H1 (cell line): ENCODE results near the gene WNT7A. TPM values are rescaled to one million over a fixed set of nuclear protein-coding genes. Genes with fewer than 3 reads are reported as not detected.

Source experiments
- CTCF ChIA-PET: fragments of 300-600 bp; sonication (Branson Sonifier 250); formaldehyde crosslinking; loops from one replicate; lab custom pipeline; 2021; ENCODE audit not compliant: partially characterized antibody; lab: Charles Lee
- POLR2A ChIA-PET: fragments of 300-600 bp; sonication (Branson Sonifier 250); formaldehyde crosslinking; loops from one replicate; lab custom pipeline; 2021; ENCODE audit warnings: inconsistent platforms; ENCODE audit not compliant: partially characterized antibody; lab: Charles Lee
- DNase-seq, 2 experiments: peaks; one replicate each; pipeline versions ENCODE4 v3.0.0 to v3.0.0-alpha.2; 2010 to 2022; ENCODE audit warnings: low spot score in 2 of 2, low read depth in 1 of 2, mixed read lengths in 1 of 2
- FAIRE-seq: peaks from 2 replicates; lab custom pipeline; 2011; peaks lifted over from hg19 to GRCh38; lab: Jason Lieb, UNC
- H2AFZ ChIP-seq: 2 replicates; pipeline ENCODE4 v1.8.1; 2012; ENCODE audit warnings: low read length, inconsistent platforms
- H2AK5ac ChIP-seq: 2 replicates; pipeline ENCODE4 v1.6.1; 2013; ENCODE audit warnings: low read depth, low read length
- H2BK120ac ChIP-seq: replicated peaks from 2 replicates; pipeline ENCODE3; 2013; ENCODE audit warnings: low read depth, low read length, inconsistent platforms
- H2BK12ac ChIP-seq: 2 replicates; pipeline ENCODE4 v1.6.1; 2013; ENCODE audit warnings: low read depth, low read length
- H2BK15ac ChIP-seq: 2 replicates; pipeline ENCODE4 v1.6.1; 2013; ENCODE audit warnings: low read length
- H2BK20ac ChIP-seq: 2 replicates; pipeline ENCODE4 v1.6.1; 2013; ENCODE audit warnings: low read length
- H2BK5ac ChIP-seq: 2 replicates; pipeline ENCODE4 v1.6.1; 2013; ENCODE audit warnings: low read depth, low read length
- H3K14ac ChIP-seq: 2 replicates; pipeline ENCODE4 v1.6.1; 2013; ENCODE audit warnings: inconsistent platforms; ENCODE audit not compliant: insufficient read length
- H3K18ac ChIP-seq: 2 replicates; pipeline ENCODE4 v1.6.1; 2013; ENCODE audit warnings: low read length; ENCODE audit errors: extremely low read depth
- H3K23ac ChIP-seq: 2 replicates; pipeline ENCODE4 v1.6.1; 2013; ENCODE audit warnings: inconsistent platforms; ENCODE audit not compliant: insufficient read length
- H3K23me2 ChIP-seq: 2 replicates; pipeline ENCODE4 v1.6.1; 2013; ENCODE audit warnings: low read depth, low read length
- H3K27ac ChIP-seq: 2 replicates; pipeline ENCODE4 v1.6.1; 2011; ENCODE audit warnings: low read depth, low read length, inconsistent platforms
- H3K27me3 ChIP-seq, 4 experiments: replicated peaks in 1 of 4; 1 replicate in 1 of 4; 2 replicates in 3 of 4; pipeline versions ENCODE4 v1.6.1 to v1.8.1; 2011 to 2013; ENCODE audit warnings: low read length in 3 of 4, mild to moderate bottlenecking in 3 of 4, inconsistent platforms in 2 of 4, mixed read lengths in 2 of 4, moderate library complexity in 1 of 4; ENCODE audit not compliant: control insufficient read depth in 3 of 4, insufficient read depth in 3 of 4; ENCODE audit errors: extremely low read depth in 1 of 4
- H3K36me3 ChIP-seq, 4 experiments: 2 replicates each; pipeline versions ENCODE4 v1.6.1 to v1.8.1; 2011 to 2013; ENCODE audit warnings: mild to moderate bottlenecking in 4 of 4, low read length in 3 of 4, moderate library complexity in 2 of 4, control low read depth in 1 of 4, inconsistent platforms in 1 of 4; ENCODE audit not compliant: insufficient read depth in 4 of 4, control insufficient read depth in 2 of 4
- H3K4ac ChIP-seq: replicated peaks from 2 replicates; pipeline ENCODE3; 2013; ENCODE audit warnings: low read length, low read depth, mixed read lengths, inconsistent platforms; ENCODE audit not compliant: insufficient read length
- H3K4me1 ChIP-seq, 4 experiments: replicated peaks in 1 of 4; 1 replicate in 1 of 4; 2 replicates in 3 of 4; pipeline versions ENCODE4 v1.6.1 to v1.8.1; 2011 to 2013; ENCODE audit warnings: low read length in 3 of 4, inconsistent platforms in 2 of 4, mixed read lengths in 1 of 4; ENCODE audit not compliant: insufficient read depth in 4 of 4, control insufficient read depth in 3 of 4
- H3K4me2 ChIP-seq, 2 experiments: 2 replicates each; pipeline versions ENCODE4 v1.6.1 to v1.8.1; 2011 to 2013; ENCODE audit warnings: low read depth in 2 of 2, low read length in 2 of 2, control low read depth in 1 of 2, inconsistent platforms in 1 of 2, mild to moderate bottlenecking in 1 of 2; ENCODE audit not compliant: insufficient read depth in 1 of 2
- H3K4me3 ChIP-seq, 4 experiments: fragments of 200-600, 300-600 bp in 1 of 4; sonication (generic), shearing (Covaris generic), sonication (Bioruptor Twin) in 1 of 4; 2 replicates each; pipeline versions ENCODE4 v1.5.1 to v1.8.1; 2011 to 2016; ENCODE audit warnings: low read length in 4 of 4, low read depth in 3 of 4, control low read depth in 2 of 4, inconsistent platforms in 2 of 4, mild to moderate bottlenecking in 2 of 4, mixed read lengths in 1 of 4, moderate library complexity in 1 of 4; ENCODE audit not compliant: insufficient read depth in 2 of 4; ENCODE audit errors: extremely low read depth in 1 of 4
- H3K56ac ChIP-seq: replicated peaks from 2 replicates; pipeline ENCODE3; 2013; ENCODE audit warnings: low read depth, mild to moderate bottlenecking, mixed read lengths, low read length, inconsistent platforms; ENCODE audit not compliant: insufficient read length
- H3K79me1 ChIP-seq: 2 replicates; pipeline ENCODE4 v1.6.1; 2013; ENCODE audit warnings: low read depth, low read length, control low read depth
- H3K79me2 ChIP-seq, 2 experiments: 2 replicates each; pipeline versions ENCODE4 v1.6.1 to v1.8.1; 2012 to 2013; ENCODE audit warnings: low read length in 2 of 2, mild to moderate bottlenecking in 2 of 2, inconsistent platforms in 1 of 2; ENCODE audit not compliant: insufficient read depth in 2 of 2, control insufficient read depth in 1 of 2
- H3K9ac ChIP-seq, 4 experiments: replicated peaks in 1 of 4; 1 replicate in 1 of 4; 2 replicates in 3 of 4; pipeline versions ENCODE4 v1.6.1 to v1.8.1; 2011 to 2013; ENCODE audit warnings: low read depth in 3 of 4, low read length in 3 of 4, control low read depth in 2 of 4, mild to moderate bottlenecking in 2 of 4, moderate library complexity in 2 of 4, inconsistent platforms in 1 of 4; ENCODE audit errors: extremely low read depth in 1 of 4
- H3K9me3 ChIP-seq, 2 experiments: 2 replicates each; pipeline versions ENCODE4 v1.6.1 to v1.8.1; 2012 to 2013; ENCODE audit warnings: mild to moderate bottlenecking in 2 of 2, moderate library complexity in 2 of 2, control low read depth in 1 of 2, inconsistent platforms in 1 of 2, low read depth in 1 of 2, low read length in 1 of 2, mixed read lengths in 1 of 2; ENCODE audit not compliant: insufficient read depth in 2 of 2
- H4K20me1 ChIP-seq, 2 experiments: replicated peaks in 1 of 2; 2 replicates each; pipeline versions ENCODE3 to v1.8.1; 2011 to 2013; ENCODE audit warnings: inconsistent platforms in 2 of 2, low read length in 2 of 2, mild to moderate bottlenecking in 1 of 2; ENCODE audit not compliant: insufficient read depth in 2 of 2, control insufficient read depth in 1 of 2
- H4K5ac ChIP-seq: 2 replicates; pipeline ENCODE4 v1.6.1; 2013; ENCODE audit warnings: low read length, low read depth, mixed read lengths, inconsistent platforms; ENCODE audit not compliant: insufficient read length
- H4K8ac ChIP-seq: 2 replicates; pipeline ENCODE4 v1.8.0; 2013; ENCODE audit warnings: mild to moderate bottlenecking, moderate library complexity, low read length, inconsistent platforms; ENCODE audit not compliant: insufficient read depth; ENCODE audit errors: extremely low read depth
- H4K91ac ChIP-seq: replicated peaks from 2 replicates; pipeline ENCODE3; 2013; ENCODE audit warnings: low read length, mixed read lengths, inconsistent platforms; ENCODE audit not compliant: insufficient read length
- CBX5 ChIP-seq: fragments of 300-800, 300-1000 bp; sonication (generic); IDR thresholded peaks from 2 replicates; pipeline ENCODE4 v1.7.1; 2016; ENCODE audit warnings: antibody characterized with exemption, low read length, low read depth
- CEBPB ChIP-seq: IDR thresholded peaks from 2 replicates; pipeline ENCODE4 v1.6.1; 2012; ENCODE audit warnings: low read depth, low read length
- POLR2A ChIP-seq, 2 experiments: IDR thresholded peaks; 1 replicate in 1 of 2; 2 replicates in 1 of 2; pipeline ENCODE4 v1.6.1; 2011; ENCODE audit warnings: low read depth in 2 of 2, low read length in 2 of 2, mild to moderate bottlenecking in 2 of 2; ENCODE audit errors: control extremely low read depth in 1 of 2
- RBBP5 ChIP-seq: IDR thresholded peaks from 2 replicates; pipeline ENCODE4 v1.7.1; 2012; ENCODE audit warnings: low read depth, mild to moderate bottlenecking, inconsistent platforms, low read length, moderate library complexity, borderline replicate concordance
- SIRT6 ChIP-seq: IDR thresholded peaks from one replicate; pipeline ENCODE4 v1.7.1; 2012; ENCODE audit warnings: low read length, inconsistent platforms
- SP2 ChIP-seq: IDR thresholded peaks from 2 replicates; pipeline ENCODE4 v1.6.1; 2012; ENCODE audit warnings: mild to moderate bottlenecking, low read length, inconsistent platforms
- polyA plus RNA-seq, 7 experiments: library from polyadenylated mRNA; depleted of rRNA in 3 of 7; stranded (reverse) in 5 of 7; unstranded in 2 of 7; fragments of >200 nt in 5 of 7; fragments of 200-250 nt in 2 of 7; gene quantifications; 1 replicate in 5 of 7; 2 replicates in 1 of 7; 4 replicates in 1 of 7; pipeline versions ENCODE4 v1.2.1 to v1.2.3, GENCODE V29; 2011 to 2013; ENCODE audit warnings: missing spikeins in 2 of 7, mixed read lengths in 2 of 7
- total RNA-seq: library from RNA; stranded (reverse); fragmentation: NEBNext Ultra II Directional; extraction: Animal tissue kit (Norgen Biotek cat#: 25700); gene quantifications from 2 replicates; pipeline ENCODE4 v1.2.1, GENCODE V29; 2021

Gene WNT7A
- total and polyA plus RNA-seq, 2 of the 8 experiments (the other 6 are each of a cell fraction or from before 2014, with no cell fraction given) = 0.02 TPM; not detected in 1

GRCh38 chr3:13891017-13891392 is 11.1 kb upstream of the WNT7A start:
- no peak overlapping the region for H3K18ac ChIP-seq
- no peaks in the 10 kb centered on the region for H3K79me1 ChIP-seq
- no peak overlapping the region for H2BK20ac ChIP-seq
- H3K9me3 ChIP-seq = 0 out of 4 replicates have a peak, but pooled peaks cover 0 to 3% of the 10 kb centered on the region in 2 experiments
- H3K4me3 ChIP-seq = no peak overlapping the region
- peaks cover 8% of the 10 kb centered on the region; the same call in 1 of the 2 replicates for H3K23me2 ChIP-seq
- peaks cover 0 to 10% (median 8%) of the 10 kb centered on the region in 4 experiments; a peak in 4 of 7 replicates for H3K4me1 ChIP-seq
- no peak overlapping the region for H2BK120ac ChIP-seq
- no peak overlapping the region for H2BK15ac ChIP-seq
- H3K9ac ChIP-seq = no peak overlapping the region
- H4K5ac ChIP-seq = no peak overlapping the region
- H4K91ac ChIP-seq = no peak overlapping the region
- DNase-seq (no peak), FAIRE-seq (no peak)
- no peak overlapping the region for H4K8ac ChIP-seq
- H2AFZ ChIP-seq = no peak overlapping the region
- H2BK5ac ChIP-seq = no peak overlapping the region
- H3K27ac ChIP-seq = no peak overlapping the region
- POLR2A ChIA-PET = no interaction called here
- CTCF ChIA-PET = interaction anchor here (0.6 to 19.2 kb wide), 8 partner anchors 10 to 343 kb away, joined by 3 to 765 read pairs (median 4); partner anchors contain the start of genes LSM3 and XPC
- no peak overlapping the region for H3K23ac ChIP-seq
- no peak overlapping the region for H3K56ac ChIP-seq
- no peak overlapping the region for H3K4me2 ChIP-seq
- peaks cover 8 to 21% (median 19%) of the 10 kb centered on the region in 4 experiments for H3K27me3 ChIP-seq
- H2AK5ac ChIP-seq = no peak overlapping the region
- H3K79me2 ChIP-seq = no peaks in the 10 kb centered on the region
- no peak overlapping the region for H2BK12ac ChIP-seq
- H3K36me3 ChIP-seq = no peaks in the 10 kb centered on the region
- H3K4ac ChIP-seq = no peak overlapping the region
- no peaks in the 10 kb centered on the region for H4K20me1 ChIP-seq
- no peak overlapping the region for H3K14ac ChIP-seq
- TF ChIP-seq SP2 (no peak), CEBPB (no peak), RBBP5 (no peak), SIRT6 (no peak), CBX5 (no peak), POLR2A (IDR thresholded peaks at IDR 0.05; ENCODE audit: control extremely low read depth in 1 of 2, low read depth in 2 of 2, low read length in 2 of 2) (no peak)
